ENCODE measurements around the gene DLL4. TPM values are rescaled to one million over a fixed set of nuclear protein-coding genes. Genes with fewer than 3 reads are reported as not detected.

Gene DLL4
- total and polyA plus RNA-seq, 2 experiments from 2014 or later: not detected

- peak overlapping the region; percentile 63 for H3K4me3 ChIP-seq
- no peaks in the 10 kb centered on the region for H4K20me1 ChIP-seq (ENCODE audit: insufficient read depth)
- TF ChIP-seq EZH2 (IDR thresholded peaks at IDR 0.05; ENCODE audit: insufficient read depth, poor library complexity, severe bottlenecking): no peak
- no peak for TF ChIP-seq EZH2phosphoT487 (IDR thresholded peaks at IDR 0.05; ENCODE audit: insufficient read depth, low read depth)
- H2AFZ ChIP-seq: peak overlapping the region; percentile 49
- peak overlapping the region; percentile 75 for H3K27ac ChIP-seq
- peaks cover 28% of the 10 kb centered on the region for H3F3A ChIP-seq (ENCODE audit: insufficient read depth)
- in situ Hi-C loops (cut with MboI): loop anchor here (10.0 kb wide), 1 partner anchor 118 kb away; no protein-coding TSS in a partner anchor
- peaks cover 24% of the 10 kb centered on the region for H3K4me1 ChIP-seq (ENCODE audit: insufficient read depth)
- DNase-seq: peak; percentile 44
- H3K27me3 ChIP-seq (replicated peaks; ENCODE audit: insufficient read depth): no peaks in the 10 kb centered on the region
- H3K36me3 ChIP-seq (ENCODE audit: low read depth): no peaks in the 10 kb centered on the region; the same call in 1 of the 2 replicates
- H3K79me2 ChIP-seq (ENCODE audit: insufficient read depth): no peaks in the 10 kb centered on the region
- peak overlapping the region; percentile 72 for H3K9ac ChIP-seq
- H3K9me2 ChIP-seq (ENCODE audit: insufficient read depth): no peaks in the 10 kb centered on the region
- WGBS, 2 experiments (ENCODE audit: low coverage in 1 of 2, low lambda C conversion rate in 2 of 2, missing lambda C conversion rate in 2 of 2): 33% methylated on average over 20 to 22 of the region's 22 CpGs
- H3K9me3 ChIP-seq (ENCODE audit: low read depth): no peaks in the 10 kb centered on the region
- peak overlapping the region; percentile 79 for H3K4me2 ChIP-seq (ENCODE audit: unreplicated experiment)
Observed at GRCh38 chr15:40906991-40907802, 21.9 kb upstream of the DLL4 start.

GRCh38 chr15:40908095-40908494 lies 21.0 kb upstream of the DLL4 start:
- Histone ChIP-seq H3K27ac (no peak overlapping the region), H3K4me1 (ENCODE audit: insufficient read depth) (peaks cover 24% of the 10 kb centered on the region), H3K9me2 (ENCODE audit: insufficient read depth) (no peaks in the 10 kb centered on the region), H3K9ac (no peak overlapping the region), H3K27me3 (replicated peaks; ENCODE audit: insufficient read depth) (no peaks in the 10 kb centered on the region), H3K36me3 (ENCODE audit: low read depth) (no peaks in the 10 kb centered on the region; the same call in 1 of the 2 replicates), H3F3A (ENCODE audit: insufficient read depth) (peaks cover 28% of the 10 kb centered on the region), H3K9me3 (ENCODE audit: low read depth) (no peaks in the 10 kb centered on the region), H4K20me1 (ENCODE audit: insufficient read depth) (no peaks in the 10 kb centered on the region), H2AFZ (no peak overlapping the region), H3K4me3 (no peak overlapping the region), H3K79me2 (ENCODE audit: insufficient read depth) (no peaks in the 10 kb centered on the region), H3K4me2 (ENCODE audit: unreplicated experiment) (no peak overlapping the region)
- WGBS, 2 experiments (ENCODE audit: low coverage in 1 of 2, low lambda C conversion rate in 2 of 2, missing lambda C conversion rate in 2 of 2): 88% methylated on average over 7 of the region's 7 CpGs
- TF ChIP-seq EZH2phosphoT487 (IDR thresholded peaks at IDR 0.05; ENCODE audit: insufficient read depth, low read depth) (no peak), EZH2 (IDR thresholded peaks at IDR 0.05; ENCODE audit: insufficient read depth, poor library complexity, severe bottlenecking) (no peak)
- no peak for DNase-seq
- in situ Hi-C loops (cut with MboI): loop anchor here (10.0 kb wide), 1 partner anchor 117 kb away; no protein-coding TSS in a partner anchor

- no peaks in the 10 kb centered on the region for H3K9me2 ChIP-seq (ENCODE audit: insufficient read depth)
- H3F3A ChIP-seq (ENCODE audit: insufficient read depth): peaks cover 14% of the 10 kb centered on the region
- H2AFZ ChIP-seq: 0 out of 2 replicates have a peak overlapping the region, but pooled peaks have one; percentile 4
- H3K36me3 ChIP-seq (ENCODE audit: low read depth): no peaks in the 10 kb centered on the region
- peaks cover 24% of the 10 kb centered on the region for H3K4me1 ChIP-seq (ENCODE audit: insufficient read depth)
- in situ Hi-C loops (cut with MboI): loop anchor here (10.0 kb wide), 2 partner anchors 115 to 265 kb away; no protein-coding TSS in a partner anchor
- H3K79me2 ChIP-seq (ENCODE audit: insufficient read depth): no peaks in the 10 kb centered on the region
- H3K9me3 ChIP-seq (ENCODE audit: low read depth): no peaks in the 10 kb centered on the region
- H3K4me3 ChIP-seq: no peak overlapping the region
- peak overlapping the region; percentile 22; the same call in 1 of the 2 replicates for H3K9ac ChIP-seq
- DNase-seq: peak; percentile 54
- no peak for TF ChIP-seq EZH2phosphoT487 (IDR thresholded peaks at IDR 0.05; ENCODE audit: insufficient read depth, low read depth)
- TF ChIP-seq EZH2 (IDR thresholded peaks at IDR 0.05; ENCODE audit: insufficient read depth, poor library complexity, severe bottlenecking): no peak
- no peaks in the 10 kb centered on the region for H3K27me3 ChIP-seq (replicated peaks; ENCODE audit: insufficient read depth)
- 38 to 45% methylated on average over 17 of the region's 17 CpGs for WGBS, 2 experiments (ENCODE audit: low coverage in 1 of 2, low lambda C conversion rate in 2 of 2, missing lambda C conversion rate in 2 of 2)
- no peaks in the 10 kb centered on the region for H4K20me1 ChIP-seq (ENCODE audit: insufficient read depth)
- no peak overlapping the region for H3K27ac ChIP-seq
- peak overlapping the region; percentile 44 for H3K4me2 ChIP-seq (ENCODE audit: unreplicated experiment)
Observed at GRCh38 chr15:40909662-40910630, 19.2 kb upstream of the DLL4 start.

GRCh38 chr15:40911141-40911540 lies 18.0 kb upstream of the DLL4 start:
- no peak for DNase-seq
- no peaks in the 10 kb centered on the region for H3K9me3 ChIP-seq (ENCODE audit: low read depth)
- H3K79me2 ChIP-seq (ENCODE audit: insufficient read depth): no peaks in the 10 kb centered on the region
- H3K9me2 ChIP-seq (ENCODE audit: insufficient read depth): no peaks in the 10 kb centered on the region
- no peak overlapping the region for H3K4me2 ChIP-seq (ENCODE audit: unreplicated experiment)
- no peak overlapping the region for H3K9ac ChIP-seq
- in situ Hi-C loops (cut with MboI): loop anchor here (10.0 kb wide), 1 partner anchor 264 kb away; no protein-coding TSS in a partner anchor
- H4K20me1 ChIP-seq (ENCODE audit: insufficient read depth): no peaks in the 10 kb centered on the region
- H3K36me3 ChIP-seq (ENCODE audit: low read depth): no peaks in the 10 kb centered on the region
- 0 out of 2 replicates have a peak, but pooled peaks cover 4% of the 10 kb centered on the region for H3F3A ChIP-seq (ENCODE audit: insufficient read depth)
- H2AFZ ChIP-seq: no peak overlapping the region
- TF ChIP-seq EZH2phosphoT487 (IDR thresholded peaks at IDR 0.05; ENCODE audit: insufficient read depth, low read depth): no peak
- no peak for TF ChIP-seq EZH2 (IDR thresholded peaks at IDR 0.05; ENCODE audit: insufficient read depth, poor library complexity, severe bottlenecking)
- 74 to 75% methylated on average over 7 of the region's 7 CpGs for WGBS, 2 experiments (ENCODE audit: low coverage in 1 of 2, low lambda C conversion rate in 2 of 2, missing lambda C conversion rate in 2 of 2)
- peaks cover 19% of the 10 kb centered on the region for H3K4me1 ChIP-seq (ENCODE audit: insufficient read depth)
- no peak overlapping the region for H3K4me3 ChIP-seq
- no peaks in the 10 kb centered on the region for H3K27me3 ChIP-seq (replicated peaks; ENCODE audit: insufficient read depth)
- H3K27ac ChIP-seq: no peak overlapping the region

Measured in GM23248 (cell line).